ENCODE results near the gene USP35. TPM values are rescaled to one million over a fixed set of nuclear protein-coding genes. Genes with fewer than 3 reads are reported as not detected.

USP35 gene
- total and polyA plus RNA-seq, 9 donors: 8.0 to 18.6 (median 9.7) TPM

- H3K9me3 ChIP-seq: no peaks in the 10 kb centered on the region
- H3K27me3 ChIP-seq: no peaks in the 10 kb centered on the region
- WGBS, 3 donors: 72 to 80% (median 74%) methylated on average over 10 to 12 of the region's 12 CpGs
- TF ChIP-seq POLR2A (IDR thresholded peaks at IDR 0.05) (no peak), EP300 (IDR thresholded peaks at IDR 0.05) (no peak), CTCF (IDR thresholded peaks at IDR 0.05) (no peak)
- DNase-seq: no peak
- no peak overlapping the region for H3K4me3 ChIP-seq
- H3K27ac ChIP-seq: no peak overlapping the region
- H3K36me3 ChIP-seq: no peaks in the 10 kb centered on the region
- H3K4me1 ChIP-seq (ENCODE audit: insufficient read depth): no peaks in the 10 kb centered on the region
- intact Hi-C loops (cut with DNase I): no loop called here
Observed at GRCh38 chr11:78214331-78215194, 25.8 kb downstream of the USP35 start.

- WGBS, 3 donors: 75 to 87% (median 82%) methylated on average over 3 of the region's 3 CpGs
Observed at GRCh38 chr11:78216021-78216420, 27.3 kb downstream of the USP35 start.

GRCh38 chr11:78216571-78217287, 28.0 kb downstream of the USP35 start:
- Histone ChIP-seq H3K27me3 (no peaks in the 10 kb centered on the region), H3K9me3 (no peaks in the 10 kb centered on the region), H3K4me1 (ENCODE audit: insufficient read depth) (no peaks in the 10 kb centered on the region), H3K36me3 (no peaks in the 10 kb centered on the region), H3K27ac (no peak overlapping the region), H3K4me3 (no peak overlapping the region)
- TF ChIP-seq CTCF (IDR thresholded peaks at IDR 0.05): no peak
- no peak for TF ChIP-seq EP300 (IDR thresholded peaks at IDR 0.05)
- no peak for TF ChIP-seq POLR2A (IDR thresholded peaks at IDR 0.05)
- DNase-seq: peak in 1 of 5 donors; percentile 11
- WGBS, 3 donors: 88 to 92% (median 91%) methylated on average over 5 of the region's 5 CpGs
- intact Hi-C loops (cut with DNase I): no loop called here

More at GRCh38 chr11:78216021-78216420, 27.3 kb downstream of the USP35 start:
- no peaks in the 10 kb centered on the region for H3K36me3 ChIP-seq
- H3K4me1 ChIP-seq (ENCODE audit: insufficient read depth): no peaks in the 10 kb centered on the region
- H3K4me3 ChIP-seq: no peak overlapping the region
- intact Hi-C loops (cut with DNase I): no loop called here
- DNase-seq: no peak
- no peaks in the 10 kb centered on the region for H3K27me3 ChIP-seq
- H3K9me3 ChIP-seq: no peaks in the 10 kb centered on the region
- TF ChIP-seq CTCF (IDR thresholded peaks at IDR 0.05) (no peak), POLR2A (IDR thresholded peaks at IDR 0.05) (no peak), EP300 (IDR thresholded peaks at IDR 0.05) (no peak)
- no peak overlapping the region for H3K27ac ChIP-seq

- no peak overlapping the region for H3K4me3 ChIP-seq
- DNase-seq: peak in 1 of 5 donors; percentile 14
- no peak overlapping the region for H3K27ac ChIP-seq
- no peak for TF ChIP-seq CTCF (IDR thresholded peaks at IDR 0.05)
- TF ChIP-seq POLR2A (IDR thresholded peaks at IDR 0.05): no peak
- no peak for TF ChIP-seq EP300 (IDR thresholded peaks at IDR 0.05)
- intact Hi-C loops (cut with DNase I): no loop called here
- H3K36me3 ChIP-seq: no peaks in the 10 kb centered on the region
- H3K9me3 ChIP-seq: no peaks in the 10 kb centered on the region
- WGBS, 3 donors: 93 to 95% (median 94%) methylated on average over 14 of the region's 14 CpGs
- no peaks in the 10 kb centered on the region for H3K27me3 ChIP-seq
- no peaks in the 10 kb centered on the region for H3K4me1 ChIP-seq (ENCODE audit: insufficient read depth)
Observed at GRCh38 chr11:78217650-78218541, 29.2 kb downstream of the USP35 start.
